Measurements from ENCODE around the gene TPT1.
"Not testable (repeated sequence)": the region's sequence is repeated elsewhere in the genome, so short reads cannot be mapped to it uniquely, and the experiment has no call there.

The TPT1 gene

GRCh38 chr13:45368571-45368970 is 27.6 kb upstream of the TPT1 start:
- Histone ChIP-seq H3K4me3 (no peak overlapping the region), H3K27ac (peak overlapping the region in 8 of 21 experiments; percentile 64 to 83 (median 70))

GRCh38 chr13:45368005-45368404 is 27.0 kb upstream of the TPT1 start:
- Histone ChIP-seq H3K27ac (peak overlapping the region in 16 of 21 experiments; percentile 22 to 86 (median 66)), H3K4me3 (no peak overlapping the region)

- Histone ChIP-seq H3K27ac (peak overlapping the region in 16 of 21 experiments; percentile 32 to 86 (median 66)), H3K4me3 (no peak overlapping the region)
Observed at GRCh38 chr13:45367358-45367757, 26.4 kb upstream of the TPT1 start.

- peak overlapping the region in 17 of 21 experiments; percentile 4 to 83 (median 38) for H3K27ac ChIP-seq
Observed at GRCh38 chr13:45365558-45365885, 24.5 kb upstream of the TPT1 start.

GRCh38 chr13:45364876-45365557 is 24.0 kb upstream of the TPT1 start:
- Histone ChIP-seq H3K4me3 (no peak overlapping the region), H3K27ac (peak overlapping the region in 17 of 21 experiments; percentile 4 to 83 (median 38))

More at GRCh38 chr13:45365558-45365885, 24.5 kb upstream of the TPT1 start:
- no peak overlapping the region for H3K4me3 ChIP-seq

GRCh38 chr13:45362939-45363338 is 22.0 kb upstream of the TPT1 start:
- Histone ChIP-seq H3K4me3 (no peak overlapping the region), H3K27ac (peak overlapping the region in 1 of 21 experiments; percentile 2)

- H3K27ac ChIP-seq = peak overlapping the region in 3 of 21 experiments; percentile 3 to 31 (median 8)
- no peak overlapping the region for H3K4me3 ChIP-seq
Observed at GRCh38 chr13:45361596-45362206, 20.7 kb upstream of the TPT1 start.

GRCh38 chr13:45356966-45357672 is 16.1 kb upstream of the TPT1 start:
- no peak overlapping the region for H3K27ac ChIP-seq

GRCh38 chr13:45353895-45354294 is 12.9 kb upstream of the TPT1 start:
- no peak overlapping the region for H3K4me3 ChIP-seq
- H3K27ac ChIP-seq = no peak overlapping the region

More at GRCh38 chr13:45356966-45357672, 16.1 kb upstream of the TPT1 start:
- H3K4me3 ChIP-seq = no peak overlapping the region

GRCh38 chr13:45352031-45352430 is 11.0 kb upstream of the TPT1 start:
- no peak overlapping the region for H3K4me3 ChIP-seq
- H3K27ac ChIP-seq = peak overlapping the region in 1 of 21 experiments; percentile 14

GRCh38 chr13:45350152-45350551 is 9.2 kb upstream of the TPT1 start:
- Histone ChIP-seq H3K27ac (no peak overlapping the region), H3K4me3 (no peak overlapping the region)

GRCh38 chr13:45349438-45349837 is 8.5 kb upstream of the TPT1 start:
- Histone ChIP-seq H3K27ac (no peak overlapping the region), H3K4me3 (no peak overlapping the region)

- H3K4me3 ChIP-seq, H3K27ac ChIP-seq: not testable (repeated sequence)
Observed at GRCh38 chr13:45344064-45344463, 3.1 kb upstream of the TPT1 start.

GRCh38 chr13:45343102-45343501 is 2.1 kb upstream of the TPT1 start:
- H3K27ac ChIP-seq = peak overlapping the region in 4 of 21 experiments; percentile 15 to 100 (median 85)
- H3K4me3 ChIP-seq = not testable (repeated sequence)

GRCh38 chr13:45342668-45343067 is 1.7 kb upstream of the TPT1 start:
- Histone ChIP-seq H3K4me3 (peak overlapping the region in 2 of 7 experiments; percentile 69 to 89), H3K27ac (peak overlapping the region in 13 of 21 experiments; percentile 11 to 100 (median 100))

- H3K27ac ChIP-seq = peak overlapping the region; percentile 74 to 100 (median 100)
- H3K4me3 ChIP-seq = peak overlapping the region; percentile 69 to 96 (median 89)
Observed at GRCh38 chr13:45341799-45342500, 967 bp upstream of the TPT1 start.

GRCh38 chr13:45340422-45341033 is 455 bp downstream of the TPT1 start:
- Histone ChIP-seq H3K27ac (peak overlapping the region; percentile 97 to 100 (median 100)), H3K4me3 (peak overlapping the region; percentile 69 to 96 (median 89))

GRCh38 chr13:45339867-45340266 is 1.1 kb downstream of the TPT1 start:
- Histone ChIP-seq H3K4me3 (peak overlapping the region; percentile 69 to 96 (median 89)), H3K27ac (peak overlapping the region in 20 of 21 experiments; percentile 97 to 100 (median 100))

GRCh38 chr13:45339399-45339798 is 1.6 kb downstream of the TPT1 start:
- peak overlapping the region in 11 of 21 experiments; percentile 1 to 100 (median 100) for H3K27ac ChIP-seq
- peak overlapping the region; percentile 69 to 96 (median 89) for H3K4me3 ChIP-seq
